NCI-H1105 treated with DMSO at 0.1 percent for 48 hours (cell line): ENCODE measurements around the gene TMC3.
A peak's percentile ranks its signal among the peaks of the same experiment; 100 is the strongest.
"Not testable (repeated sequence)": the region's sequence is repeated elsewhere in the genome, so short reads cannot be mapped to it uniquely, and the experiment has no call there.

Source experiments
- DNase-seq: peaks from one replicate; lab custom pipeline; 2025; lab: John Stamatoyannopoulos, UW

TMC3 gene

DNA sequence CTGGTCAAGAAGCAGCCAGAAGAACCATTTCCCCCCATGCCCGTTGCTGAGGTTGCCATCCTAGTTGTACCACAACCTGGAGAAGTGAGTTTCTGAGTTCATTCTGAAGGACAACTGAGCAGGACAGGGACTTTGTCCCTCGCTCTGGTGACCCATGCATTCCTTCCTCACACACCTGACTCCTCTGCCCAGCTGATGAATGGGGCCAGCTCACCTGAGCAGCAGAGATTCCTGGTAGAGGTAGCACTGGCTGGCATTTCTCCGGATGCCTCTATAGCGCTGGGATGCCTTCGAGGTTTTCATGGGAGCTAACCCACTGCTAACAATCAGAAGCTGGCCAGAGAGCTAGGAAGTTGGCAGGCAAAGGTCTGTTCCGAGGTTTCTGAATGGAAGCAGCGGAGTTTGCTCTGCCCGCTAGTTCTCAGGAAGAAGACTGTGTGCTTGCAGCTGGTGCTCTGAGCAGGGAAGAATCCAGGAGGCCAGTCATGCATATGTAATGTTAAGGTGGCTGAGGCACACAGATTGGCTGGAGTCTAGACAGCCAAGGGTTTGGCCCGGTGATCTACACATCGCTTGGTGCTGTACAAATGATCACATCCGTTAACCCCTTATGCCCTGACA is at the start of gene TMC3:
TSS of gene TMC3 (minus strand) at position 439 of the 621 bp plus-strand sequence. CDS start at position 303, 136 bp downstream.
- no peak for DNase-seq

DNA sequence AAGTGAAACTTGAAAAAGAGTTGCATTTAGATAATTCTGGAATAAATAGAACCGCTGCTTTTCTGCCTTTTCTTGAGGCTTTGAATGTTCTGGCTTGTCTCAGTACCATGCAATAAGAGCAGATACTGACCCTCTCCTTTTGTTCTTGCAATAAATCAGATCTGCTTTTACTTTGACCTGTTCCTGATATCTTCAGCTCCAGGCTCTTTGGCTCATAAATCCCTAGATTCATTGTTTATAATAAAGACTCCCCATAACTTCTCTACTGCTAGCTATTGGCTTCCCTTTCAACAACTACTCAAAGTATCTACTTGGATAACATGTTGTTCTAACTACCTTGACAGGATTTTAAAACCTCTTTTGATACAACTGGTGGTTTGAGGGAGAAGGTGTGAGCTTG is 47.4 kb upstream of the TMC3 start:
- no peak for DNase-seq

DNA sequence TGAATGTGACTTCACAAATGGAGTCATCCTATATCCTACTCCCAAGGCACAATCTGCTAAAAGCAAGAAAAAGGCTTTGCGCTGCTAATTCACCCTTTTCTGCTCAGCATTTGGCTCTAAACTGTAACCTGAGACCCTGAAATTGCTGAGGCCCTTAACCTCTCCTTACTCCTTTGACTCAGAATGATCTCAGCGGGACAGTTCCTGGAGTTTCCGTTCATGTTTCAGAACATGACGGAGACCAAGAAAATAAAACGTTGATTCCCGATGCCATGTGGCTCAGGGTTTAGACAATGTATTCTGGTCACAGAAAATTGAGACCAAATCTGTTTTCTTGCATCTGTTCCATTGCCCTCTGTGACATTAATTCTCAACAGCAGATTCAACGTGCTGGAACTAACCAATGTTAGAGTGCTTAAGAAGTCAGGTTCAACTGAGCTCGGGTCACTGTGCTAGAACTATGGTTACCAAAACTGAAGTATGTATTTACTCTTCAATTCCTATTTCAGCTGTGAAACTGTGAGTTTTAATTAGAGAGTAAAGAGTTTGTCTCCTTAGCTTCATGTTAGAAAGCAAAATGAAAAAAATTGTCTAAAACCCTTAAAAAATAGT is 45.4 kb upstream of the TMC3 start:
- DNase-seq: no peak

DNA sequence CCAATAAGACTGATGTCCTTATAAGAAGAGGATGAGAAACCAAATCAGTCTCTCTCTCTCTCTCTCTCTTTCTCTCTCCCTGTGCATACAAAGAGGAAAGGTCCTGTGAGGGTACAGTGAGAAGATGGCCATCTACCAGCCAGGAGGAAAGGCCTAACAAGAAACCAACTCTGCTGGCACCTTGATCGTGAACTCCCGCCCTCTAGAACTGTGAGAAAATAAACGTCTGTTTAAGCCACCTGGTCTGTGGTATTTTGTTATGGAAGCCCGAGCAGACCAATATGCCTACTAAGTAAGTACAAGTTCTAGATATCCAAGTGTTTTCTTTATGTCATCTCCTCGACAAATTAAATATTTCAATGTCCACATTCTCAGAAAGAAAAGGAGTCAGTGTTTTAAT is 44.9 kb upstream of the TMC3 start:
- no peak for DNase-seq

DNA sequence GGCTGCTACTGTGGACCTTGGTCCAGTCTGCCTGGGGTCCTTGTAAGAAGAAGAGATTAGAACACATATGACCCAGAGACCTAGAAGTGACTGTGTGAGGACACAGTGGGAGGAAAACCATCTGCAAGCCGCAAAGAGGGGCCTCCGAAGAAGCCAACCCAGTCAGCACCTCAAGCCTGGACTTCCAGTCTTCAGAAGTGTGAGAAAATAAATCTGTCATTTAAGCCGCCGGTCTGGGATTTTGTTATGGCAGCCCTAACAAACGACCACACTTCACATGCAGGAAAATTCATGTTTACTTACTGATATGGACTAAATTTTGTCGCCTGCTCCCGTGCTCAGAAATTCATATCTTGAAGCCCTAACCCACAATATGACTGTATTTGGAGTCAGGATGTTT is 44.4 kb upstream of the TMC3 start:
- DNase-seq: no peak

DNA sequence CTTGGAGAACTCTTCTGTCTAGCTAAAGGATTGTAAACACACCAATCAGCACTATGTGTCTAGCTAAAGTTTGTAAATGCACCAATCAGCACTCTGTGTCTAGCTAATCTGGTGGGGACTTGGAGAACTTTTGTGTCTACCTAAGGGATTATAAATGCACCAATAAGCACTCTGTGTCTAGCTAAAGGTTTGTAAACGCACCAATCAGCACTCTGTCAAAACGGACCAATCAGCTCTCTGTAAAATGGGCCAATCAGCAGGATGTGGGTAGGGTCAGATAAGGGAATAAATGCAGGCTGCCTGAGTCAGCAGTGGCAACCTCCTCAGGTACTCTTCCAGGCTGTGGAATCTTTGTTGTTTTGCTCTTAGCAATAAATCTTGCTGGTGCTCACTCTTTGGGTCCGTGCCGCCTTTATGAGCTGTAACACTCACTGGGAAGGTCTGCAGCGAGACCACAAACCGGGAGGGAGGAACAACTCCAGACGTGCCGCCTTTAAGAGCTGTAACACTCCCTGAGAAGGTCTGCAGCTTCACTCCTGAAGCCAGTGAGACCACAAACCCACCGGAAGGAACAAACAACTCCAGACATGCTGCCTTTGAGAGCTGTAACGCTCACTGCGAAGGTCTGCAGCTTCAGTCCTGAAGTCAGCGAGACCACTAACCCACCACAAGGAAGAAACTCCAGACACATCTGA is 40.4 kb upstream of the TMC3 start:
- not testable (repeated sequence) for DNase-seq

DNA sequence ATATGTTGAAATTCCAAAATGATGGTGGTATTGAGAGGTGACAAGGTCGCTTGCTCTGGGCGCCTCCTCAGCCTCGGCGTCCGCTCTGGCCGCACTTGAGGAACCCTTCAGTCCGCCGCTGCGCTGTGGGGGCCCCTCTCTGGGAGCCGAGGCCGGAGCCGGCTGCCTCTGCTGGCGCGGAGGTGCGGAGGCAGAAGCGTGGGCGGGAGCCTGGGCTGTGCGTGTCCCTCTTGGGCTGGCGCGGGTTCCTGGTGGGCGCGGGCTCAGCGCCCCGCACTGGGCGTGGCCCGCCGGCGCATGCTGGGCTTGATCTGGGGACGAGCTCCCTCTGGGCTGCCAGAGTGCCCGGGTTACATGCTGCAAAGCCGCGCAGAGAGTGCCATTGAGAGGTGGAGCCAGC is 39.8 kb upstream of the TMC3 start:
- DNase-seq: no peak

DNA sequence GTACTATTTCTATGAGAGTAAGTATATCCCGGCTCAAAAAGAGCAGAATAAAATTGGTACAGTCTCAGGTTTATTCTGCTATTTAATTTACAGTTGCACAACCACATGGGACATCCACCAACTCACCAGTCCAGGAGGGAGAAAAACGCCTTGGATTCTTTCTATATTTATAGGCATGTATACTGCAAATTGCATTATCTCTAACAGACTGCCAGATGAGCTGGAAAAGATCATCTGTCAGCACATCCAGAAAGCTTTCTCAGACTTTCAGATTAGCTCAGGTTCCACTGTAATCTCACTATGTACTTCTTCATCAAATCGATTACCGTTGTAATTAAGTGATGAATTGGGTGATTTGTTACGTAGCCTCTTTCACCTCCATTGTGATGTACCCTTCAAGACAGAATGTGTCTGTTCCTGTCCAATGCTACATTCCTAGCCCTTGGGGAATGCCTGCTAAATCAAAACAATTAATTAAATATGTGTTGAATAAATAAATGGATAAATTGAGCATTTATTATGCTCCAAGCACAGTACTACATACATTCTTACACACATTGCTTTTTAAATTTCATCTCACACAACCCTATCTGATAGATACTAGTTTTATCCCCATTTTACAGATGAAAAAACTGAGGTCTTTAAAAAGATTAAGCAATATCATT is 38.1 kb upstream of the TMC3 start:
- DNase-seq: no peak

DNA sequence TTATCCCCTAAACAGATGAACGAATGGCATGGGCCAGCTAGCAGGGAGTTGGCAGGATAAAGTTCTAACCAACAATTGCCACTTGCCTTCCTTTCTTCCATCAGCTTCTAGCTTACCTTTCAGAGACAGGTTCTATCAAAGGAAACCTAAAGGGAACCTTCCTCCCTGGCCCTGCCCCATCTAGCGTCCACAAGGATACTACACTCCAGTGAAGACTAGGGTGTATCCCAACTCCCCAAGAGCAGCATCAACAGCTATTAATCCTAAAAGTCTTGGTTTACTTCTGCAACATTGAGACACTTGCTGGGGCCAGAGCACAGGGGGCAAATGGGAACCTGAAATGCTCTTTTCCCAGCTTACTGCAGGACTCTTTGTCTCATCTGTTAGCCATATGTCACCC is 37.0 kb upstream of the TMC3 start:
- DNase-seq: no peak

DNA sequence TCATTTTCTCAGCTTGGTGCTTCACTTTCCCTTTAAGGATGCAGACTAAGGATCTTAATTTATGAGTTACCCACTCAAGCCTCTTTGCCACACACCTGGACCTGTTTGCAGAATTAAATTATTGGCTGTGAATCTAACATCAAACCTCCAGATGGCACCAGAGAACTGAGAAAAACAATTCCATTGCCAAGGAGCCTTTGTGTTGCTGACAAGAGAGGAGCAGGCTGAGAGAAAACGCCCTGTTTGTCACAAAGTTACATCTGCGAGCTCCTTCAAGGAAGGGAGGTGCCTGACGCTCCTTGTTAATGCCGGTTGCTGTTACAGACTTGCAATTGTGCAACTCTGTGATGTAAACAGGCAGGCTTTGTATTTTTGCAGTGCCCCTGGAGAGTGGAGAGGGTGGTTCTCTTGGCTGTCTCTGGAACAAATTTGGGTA is 36.3 kb upstream of the TMC3 start:
- peak; percentile 58 for DNase-seq

DNA sequence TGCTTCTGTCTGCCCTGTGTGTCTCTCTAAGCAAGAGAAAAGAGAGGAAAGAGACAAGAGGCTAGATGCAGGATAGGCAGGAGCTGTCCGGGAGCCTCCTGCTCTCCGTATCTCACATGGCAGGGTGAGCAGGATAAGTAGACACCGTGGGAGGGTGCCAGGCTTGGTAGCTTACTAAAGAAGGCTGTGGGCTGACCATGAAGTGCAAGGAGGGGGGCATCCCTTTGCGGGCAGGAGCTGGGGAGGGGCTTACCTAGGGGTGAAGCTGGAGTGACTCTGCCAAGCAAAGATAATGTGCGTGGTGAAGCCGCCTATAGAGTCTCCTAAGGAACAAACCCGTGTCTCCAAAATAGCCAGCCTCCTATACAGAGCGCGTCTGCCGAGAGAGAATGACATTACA is 33.7 kb upstream of the TMC3 start:
- DNase-seq: no peak

DNA sequence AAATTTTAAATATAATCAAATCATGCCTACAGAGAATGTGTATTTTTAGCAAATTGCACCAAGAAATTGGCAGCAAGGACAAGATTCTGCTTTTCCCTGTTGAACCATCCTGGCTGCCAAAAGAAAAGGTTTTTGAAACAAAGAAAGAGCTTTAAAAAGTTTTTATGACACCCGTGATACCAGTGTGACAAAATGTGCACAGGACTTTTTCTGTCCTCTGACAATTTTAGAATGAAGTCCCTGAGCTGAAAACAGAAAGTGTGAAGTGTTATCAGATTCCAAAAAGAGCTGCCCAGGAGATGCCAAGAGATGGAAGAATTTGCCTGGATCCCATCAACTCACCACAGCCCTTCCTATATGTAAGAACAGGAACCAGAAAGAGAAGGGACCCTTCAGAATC is 33.2 kb upstream of the TMC3 start:
- no peak for DNase-seq

DNA sequence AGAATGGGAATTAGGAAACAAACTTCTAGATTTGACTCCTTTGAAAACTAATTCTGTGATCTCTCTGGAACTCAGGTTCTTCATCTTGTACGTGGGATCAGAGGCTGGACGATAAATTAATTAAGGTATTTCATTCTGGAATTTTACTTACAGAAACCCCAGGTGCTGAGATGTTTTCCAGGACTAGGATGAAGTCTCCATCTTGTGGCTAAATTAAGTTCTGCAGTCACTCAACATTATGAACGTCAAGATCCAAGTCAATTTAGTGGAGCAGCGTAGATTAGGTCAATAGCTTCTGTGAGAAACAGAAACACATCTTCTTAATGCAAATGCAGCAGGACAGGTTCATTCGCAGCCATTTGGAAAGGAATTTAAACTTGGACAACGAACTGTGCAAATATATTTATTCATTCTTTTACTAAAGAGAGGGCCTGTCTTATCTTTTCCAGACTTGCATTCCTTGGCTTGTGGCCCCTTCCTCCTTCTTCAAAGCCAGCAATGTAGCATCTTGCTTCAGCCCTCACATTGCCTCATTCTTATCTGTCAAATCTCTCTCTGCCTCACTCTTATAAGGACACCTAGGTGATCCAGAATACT is 26.7 kb upstream of the TMC3 start:
- peak; percentile 0 for DNase-seq

DNA sequence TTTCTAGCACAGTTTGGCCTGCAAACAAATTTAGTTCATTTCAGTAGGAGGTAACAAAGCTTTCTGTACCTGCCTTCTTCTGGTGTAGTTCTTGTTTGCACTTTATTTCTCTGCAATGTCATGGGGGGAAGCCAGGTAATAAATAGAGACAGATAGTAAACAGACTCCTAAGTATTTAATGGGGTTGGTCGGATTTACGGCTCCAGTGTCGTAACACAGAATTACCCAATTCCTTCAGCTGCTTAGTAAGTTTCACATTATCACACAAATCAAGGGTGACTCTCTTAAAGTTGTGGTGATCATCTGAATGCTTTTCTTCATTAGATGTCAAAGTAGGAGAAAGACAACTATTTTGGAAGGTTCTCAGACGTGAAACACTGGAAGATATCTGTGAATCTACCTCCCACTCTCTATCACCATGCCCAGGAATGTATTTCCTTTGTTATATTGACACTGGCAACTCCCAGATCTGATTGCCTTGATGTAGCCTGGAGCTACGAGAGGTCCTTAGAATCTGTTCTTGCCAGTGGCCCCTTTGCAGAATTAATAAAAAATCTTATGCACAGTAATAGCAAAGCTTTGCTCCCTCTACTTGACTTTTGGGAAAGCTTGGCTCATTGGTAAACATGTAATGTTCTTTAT is 25.0 kb upstream of the TMC3 start:
- no peak for DNase-seq

DNA sequence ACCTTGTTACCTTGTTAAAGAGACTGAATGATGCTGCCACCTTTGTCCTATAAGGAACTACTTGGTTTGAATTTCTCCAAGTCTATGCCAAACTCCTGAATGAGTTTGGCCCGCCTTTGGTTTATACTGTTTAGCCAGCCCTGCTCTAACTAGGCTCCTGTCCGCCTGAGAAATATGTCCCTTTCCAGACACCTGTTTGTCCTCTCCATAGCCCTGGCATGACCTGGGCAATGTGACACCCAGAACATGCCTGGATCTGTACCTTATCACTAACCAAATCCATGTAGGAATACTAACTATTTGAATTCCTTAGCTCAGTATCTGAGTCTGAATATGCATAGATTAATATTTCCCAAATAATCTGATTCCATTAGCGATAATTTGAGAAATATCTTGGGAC is 24.4 kb upstream of the TMC3 start:
- no peak for DNase-seq

DNA sequence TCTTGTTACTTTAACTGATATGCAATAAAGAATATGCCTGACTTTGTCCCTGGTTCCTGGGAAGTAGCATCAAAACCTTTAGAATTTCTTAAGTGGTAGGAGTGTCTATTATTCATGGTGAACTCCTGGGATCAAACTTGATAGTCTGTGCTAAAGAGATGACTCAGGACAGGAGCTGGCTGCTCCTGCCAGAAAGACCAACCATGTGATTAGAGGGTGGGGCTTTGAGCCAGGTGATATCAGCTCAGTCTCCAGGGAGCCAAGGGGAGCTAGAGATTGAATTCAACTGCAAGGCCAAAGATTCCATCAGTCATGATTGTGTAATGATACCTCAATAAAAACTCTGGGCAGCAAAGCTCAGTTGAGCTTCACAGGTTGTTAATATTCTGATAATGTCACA is 20.6 kb upstream of the TMC3 start:
- DNase-seq: no peak

DNA sequence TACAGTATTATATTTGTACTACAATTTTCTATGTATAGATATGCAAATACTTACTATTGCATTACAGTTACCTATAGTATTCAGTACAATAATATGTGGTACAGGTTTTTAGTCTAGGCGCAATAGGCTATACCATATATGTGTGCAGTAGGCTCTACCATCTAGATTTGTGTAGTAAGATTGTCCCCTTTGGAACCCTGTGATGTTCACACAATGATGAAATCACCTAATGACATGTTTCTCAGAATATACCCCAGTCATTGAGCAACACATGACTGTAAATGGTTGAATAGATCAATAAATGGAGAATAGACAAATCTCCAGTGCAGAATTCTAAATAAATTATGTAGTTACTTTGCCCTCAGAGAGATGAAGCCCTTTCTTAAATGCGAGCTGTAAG is 17.6 kb upstream of the TMC3 start:
- DNase-seq: no peak

DNA sequence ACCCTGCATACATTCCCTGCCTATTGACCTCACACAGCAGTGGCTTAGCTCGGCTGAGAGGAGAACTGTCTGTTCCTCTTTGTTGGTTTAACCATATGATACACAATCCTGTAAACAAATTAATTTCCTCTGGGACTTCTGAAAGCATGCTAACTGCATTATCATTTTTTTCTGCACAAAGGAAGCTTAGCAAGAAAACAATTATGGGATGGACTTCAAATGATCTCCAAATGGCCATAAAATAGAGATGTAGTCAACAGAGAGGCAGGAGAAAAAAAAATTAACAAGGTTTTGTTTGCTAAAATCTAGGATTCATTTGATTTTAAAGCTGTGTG is 14.4 kb upstream of the TMC3 start:
- no peak for DNase-seq

DNA sequence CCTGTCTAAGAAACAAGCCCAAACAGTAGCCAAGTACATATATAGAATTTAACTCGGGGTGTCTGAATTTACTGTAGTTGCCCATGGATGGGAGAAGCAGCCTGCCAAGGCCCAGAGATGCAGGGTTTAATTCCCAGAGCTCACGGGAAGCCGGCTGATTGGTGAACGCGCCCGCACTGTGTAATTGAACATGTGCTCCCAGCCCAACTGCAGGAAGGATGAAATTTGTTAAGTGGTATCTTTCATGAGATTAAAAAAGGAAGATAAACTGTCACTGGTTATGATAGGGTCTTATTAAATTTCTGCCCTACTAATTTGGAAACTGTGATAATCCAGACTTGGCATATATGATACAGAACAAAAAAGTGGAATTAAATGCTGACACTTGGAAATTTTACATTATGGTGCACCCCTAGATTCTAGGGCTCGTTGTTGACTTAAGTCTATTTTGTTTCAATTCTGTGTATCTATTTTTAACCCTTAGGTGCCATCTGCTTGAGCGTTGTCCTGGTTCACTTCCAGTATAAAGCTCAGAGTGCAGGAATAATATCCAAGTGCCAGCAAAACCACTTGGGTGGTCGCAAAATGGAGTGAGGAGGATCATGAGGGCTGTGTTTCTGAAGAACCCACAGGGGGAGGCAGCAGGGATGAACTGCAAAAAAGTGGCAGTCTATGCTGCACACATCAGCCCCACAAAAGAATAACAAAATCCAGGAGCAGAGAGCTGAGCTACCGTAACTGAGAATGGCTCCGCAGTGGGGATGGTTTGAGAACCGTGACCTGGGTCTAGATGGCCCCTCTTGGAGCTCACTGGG is 13.8 kb upstream of the TMC3 start:
- no peak for DNase-seq

DNA sequence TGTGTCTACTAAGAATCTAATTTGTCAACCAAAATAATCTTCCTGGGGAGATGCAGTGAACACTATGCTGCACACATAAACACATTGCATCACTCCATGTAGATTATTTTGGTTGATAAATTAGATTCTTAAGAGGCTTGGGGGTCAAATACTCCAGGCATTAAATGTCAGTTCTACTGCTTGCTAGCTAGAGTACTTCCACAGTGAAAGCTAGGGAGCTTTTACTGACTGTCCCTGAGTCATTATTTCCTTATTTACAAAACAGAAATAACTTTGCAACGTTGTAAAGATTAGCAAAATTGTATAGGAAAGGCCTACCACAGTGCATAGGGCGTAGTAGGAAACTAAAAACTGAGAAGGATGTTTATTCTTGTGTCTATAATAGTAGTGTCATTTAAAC is 12.9 kb upstream of the TMC3 start:
- no peak for DNase-seq

DNA sequence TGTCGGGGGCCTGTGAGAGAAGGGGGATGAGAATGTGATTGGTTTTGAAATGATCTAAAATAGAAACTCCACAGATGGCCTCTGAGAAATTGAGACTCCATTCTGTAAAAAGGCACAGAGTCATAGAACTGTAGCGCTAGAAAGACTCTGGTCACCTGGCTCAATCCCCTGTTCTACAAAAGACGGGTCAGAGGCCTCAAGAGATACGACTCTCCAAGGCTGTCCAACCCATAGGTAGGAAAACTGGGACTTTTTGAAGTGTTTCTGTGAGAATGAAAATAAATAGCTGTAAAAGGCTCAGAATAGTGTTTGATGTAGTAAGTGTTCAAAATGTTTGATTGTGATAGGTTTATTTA is 11.7 kb upstream of the TMC3 start:
- DNase-seq: no peak
